BLaER1 (cell line): ENCODE results near the gene PEBP1.
A peak's percentile ranks its signal among the peaks of the same experiment; 100 is the strongest.

ENCODE experiments used
- H3K27ac ChIP-seq: shearing (Covaris generic); formaldehyde crosslinking; 2 replicates; pipeline ENCODE4 v1.8.1; 2022
- H3K27me3 ChIP-seq: shearing (Covaris generic); formaldehyde crosslinking; 2 replicates; pipeline ENCODE4 v1.8.1; 2022
- H3K36me3 ChIP-seq: shearing (Covaris generic); formaldehyde crosslinking; 2 replicates; pipeline ENCODE4 v1.8.1; 2022
- H3K4me1 ChIP-seq: shearing (Covaris generic); formaldehyde crosslinking; 2 replicates; pipeline ENCODE4 v1.8.1; 2022
- H3K4me2 ChIP-seq: shearing (Covaris generic); formaldehyde crosslinking; 2 replicates; pipeline ENCODE4 v1.8.1; 2022
- H3K4me3 ChIP-seq: shearing (Covaris generic); formaldehyde crosslinking; 2 replicates; pipeline ENCODE4 v1.8.1; 2022
- H3K9ac ChIP-seq: shearing (Covaris generic); formaldehyde crosslinking; 2 replicates; pipeline ENCODE4 v1.8.1; 2022
- H3K9me3 ChIP-seq: shearing (Covaris generic); formaldehyde crosslinking; 2 replicates; pipeline ENCODE4 v1.8.1; 2022
- H4K20me1 ChIP-seq: shearing (Covaris generic); formaldehyde crosslinking; 2 replicates; pipeline ENCODE4 v1.8.1; 2022
- Cebpa-rat ChIP-seq: shearing (Covaris generic); IDR thresholded peaks from 2 replicates; pipeline ENCODE4 v1.8.1; 2022

The PEBP1 gene

GRCh38 chr12:118103601-118104382 is 32.1 kb upstream of the PEBP1 start, which contains the start of gene VSIG10:
Gene VSIG10 (minus strand): TSS chr12:118104011. CDS start chr12:118103671, 340 bp downstream.
- TF ChIP-seq Cebpa-rat = no peak
- no peaks in the 10 kb centered on the region for H3K36me3 ChIP-seq
- peak within 1 kb of the TSS; percentile 85 for H3K4me2 ChIP-seq
- peaks cover 45% of the 10 kb centered on the region for H3K4me1 ChIP-seq
- H3K9ac ChIP-seq = peak within 1 kb of the TSS; percentile 84
- no peaks in the 10 kb centered on the region for H3K27me3 ChIP-seq
- H3K9me3 ChIP-seq = no peaks in the 10 kb centered on the region
- no peaks in the 10 kb centered on the region for H4K20me1 ChIP-seq
- peak within 1 kb of the TSS; percentile 87 for H3K27ac ChIP-seq
- H3K4me3 ChIP-seq = peak within 1 kb of the TSS; percentile 89

DNA sequence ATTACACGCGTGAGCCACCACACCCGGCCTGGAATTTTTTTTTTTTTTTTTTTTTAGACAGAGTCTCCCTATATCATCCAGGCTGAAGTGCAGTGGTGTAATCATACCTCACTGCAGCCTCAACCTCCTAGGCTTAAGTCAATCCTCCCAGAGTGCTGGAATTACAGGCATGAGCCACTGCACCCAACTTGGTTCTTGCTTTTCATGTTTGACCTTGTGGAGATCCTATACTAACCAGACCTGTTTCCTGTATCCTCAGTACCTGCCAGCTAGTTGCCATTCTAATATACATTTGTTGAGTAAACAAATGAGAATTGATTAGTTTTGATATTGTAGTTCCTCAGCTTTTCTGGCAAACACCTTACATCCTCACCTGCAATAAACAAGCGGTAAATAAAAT is 28.9 kb upstream of the PEBP1 start:
- peaks cover 39% of the 10 kb centered on the region for H3K4me1 ChIP-seq
- no peaks in the 10 kb centered on the region for H3K9me3 ChIP-seq
- H3K4me3 ChIP-seq = no peak overlapping the region
- H4K20me1 ChIP-seq = no peaks in the 10 kb centered on the region
- H3K9ac ChIP-seq = no peak overlapping the region
- H3K4me2 ChIP-seq = no peak overlapping the region
- TF ChIP-seq Cebpa-rat = no peak
- H3K27ac ChIP-seq = no peak overlapping the region
- no peaks in the 10 kb centered on the region for H3K27me3 ChIP-seq
- H3K36me3 ChIP-seq = no peaks in the 10 kb centered on the region

DNA sequence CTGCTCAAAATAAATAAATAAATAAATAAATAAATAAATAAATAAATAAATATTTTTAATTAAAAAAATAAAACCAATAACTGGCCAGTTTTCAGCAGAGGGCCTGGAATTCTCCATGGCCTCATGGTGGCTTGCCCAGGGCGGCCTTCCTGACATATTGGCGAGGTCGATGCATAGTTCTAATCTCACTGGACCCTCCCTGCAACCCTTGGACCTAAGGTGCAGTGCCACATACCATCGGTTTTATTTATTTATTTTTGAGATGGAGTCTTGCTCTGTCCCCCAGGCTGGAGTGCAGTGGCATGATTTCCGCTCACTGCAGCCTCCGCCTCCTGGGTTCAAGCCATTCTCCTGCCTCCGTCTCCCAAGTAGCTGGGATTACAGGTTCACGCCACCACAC is 28.2 kb upstream of the PEBP1 start:
- Histone ChIP-seq H3K9me3 (no peaks in the 10 kb centered on the region), H4K20me1 (no peaks in the 10 kb centered on the region), H3K4me3 (no peak overlapping the region), H3K9ac (no peak overlapping the region), H3K4me1 (peaks cover 32% of the 10 kb centered on the region), H3K27ac (no peak overlapping the region), H3K27me3 (no peaks in the 10 kb centered on the region), H3K4me2 (no peak overlapping the region), H3K36me3 (no peaks in the 10 kb centered on the region)
- TF ChIP-seq Cebpa-rat = no peak

DNA sequence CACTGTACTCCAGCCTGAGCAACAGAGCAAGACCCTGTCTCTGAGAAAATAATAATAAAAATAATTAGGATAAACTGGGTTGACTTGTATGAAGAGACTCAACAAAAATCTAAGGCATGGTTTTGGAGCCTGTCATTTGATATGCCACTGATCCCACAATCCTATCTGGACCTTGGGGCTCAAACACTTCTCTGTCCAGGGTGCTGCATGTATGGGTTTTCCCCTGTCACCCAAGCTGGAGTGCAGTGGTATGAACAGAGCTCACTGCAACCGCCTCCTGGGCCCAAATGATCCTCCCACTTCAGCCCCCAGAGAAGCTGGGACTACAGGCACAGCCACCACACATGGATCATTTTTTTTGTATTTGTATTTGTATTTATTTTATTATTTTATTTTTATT is 26.8 kb upstream of the PEBP1 start:
- H3K4me2 ChIP-seq = no peak overlapping the region
- no peak overlapping the region for H3K4me3 ChIP-seq
- no peak overlapping the region for H3K9ac ChIP-seq
- no peaks in the 10 kb centered on the region for H3K9me3 ChIP-seq
- H4K20me1 ChIP-seq = no peaks in the 10 kb centered on the region
- no peaks in the 10 kb centered on the region for H3K27me3 ChIP-seq
- peaks cover 27% of the 10 kb centered on the region for H3K4me1 ChIP-seq
- TF ChIP-seq Cebpa-rat = no peak
- H3K36me3 ChIP-seq = no peaks in the 10 kb centered on the region
- no peak overlapping the region for H3K27ac ChIP-seq

GRCh38 chr12:118119449-118119879 is 16.5 kb upstream of the PEBP1 start:
- Histone ChIP-seq H3K4me3 (no peak overlapping the region), H4K20me1 (no peaks in the 10 kb centered on the region), H3K9ac (no peak overlapping the region), H3K36me3 (no peaks in the 10 kb centered on the region), H3K27ac (no peak overlapping the region), H3K9me3 (peaks cover 7% of the 10 kb centered on the region; the same call in 1 of the 2 replicates), H3K4me2 (no peak overlapping the region), H3K27me3 (no peaks in the 10 kb centered on the region), H3K4me1 (0 out of 2 replicates have a peak, but pooled peaks cover 5% of the 10 kb centered on the region)
- TF ChIP-seq Cebpa-rat = no peak

- no peak overlapping the region for H3K4me2 ChIP-seq
- H3K9ac ChIP-seq = no peak overlapping the region
- H3K36me3 ChIP-seq = no peaks in the 10 kb centered on the region
- H3K4me1 ChIP-seq = 0 out of 2 replicates have a peak, but pooled peaks cover 5% of the 10 kb centered on the region
- no peak overlapping the region for H3K4me3 ChIP-seq
- H3K27ac ChIP-seq = no peak overlapping the region
- H3K9me3 ChIP-seq = no peaks in the 10 kb centered on the region
- H4K20me1 ChIP-seq = no peaks in the 10 kb centered on the region
- no peaks in the 10 kb centered on the region for H3K27me3 ChIP-seq
- no peak for TF ChIP-seq Cebpa-rat
These were observed 15.2 kb upstream of the PEBP1 start for GRCh38 chr12:118120579-118121363.

- no peak overlapping the region for H3K27ac ChIP-seq
- H3K9me3 ChIP-seq = no peaks in the 10 kb centered on the region
- no peaks in the 10 kb centered on the region for H4K20me1 ChIP-seq
- TF ChIP-seq Cebpa-rat = no peak
- H3K4me3 ChIP-seq = no peak overlapping the region
- H3K4me2 ChIP-seq = no peak overlapping the region
- H3K36me3 ChIP-seq = no peaks in the 10 kb centered on the region
- H3K4me1 ChIP-seq = 0 out of 2 replicates have a peak, but pooled peaks cover 5% of the 10 kb centered on the region
- H3K27me3 ChIP-seq = no peaks in the 10 kb centered on the region
- H3K9ac ChIP-seq = no peak overlapping the region
These were observed 13.7 kb upstream of the PEBP1 start for GRCh38 chr12:118122264-118122663.

- Histone ChIP-seq H4K20me1 (no peaks in the 10 kb centered on the region), H3K9me3 (peaks cover 1% of the 10 kb centered on the region), H3K36me3 (no peaks in the 10 kb centered on the region), H3K9ac (no peak overlapping the region), H3K27ac (no peak overlapping the region), H3K4me2 (no peak overlapping the region), H3K4me1 (0 out of 2 replicates have a peak, but pooled peaks cover 5% of the 10 kb centered on the region), H3K27me3 (no peaks in the 10 kb centered on the region), H3K4me3 (no peak overlapping the region)
- no peak for TF ChIP-seq Cebpa-rat
These were observed 11.5 kb upstream of the PEBP1 start for GRCh38 chr12:118124333-118124874.

GRCh38 chr12:118125743-118126118 is 10.2 kb upstream of the PEBP1 start:
- Histone ChIP-seq H3K36me3 (no peaks in the 10 kb centered on the region), H3K9ac (no peak overlapping the region), H3K27ac (no peak overlapping the region), H3K27me3 (no peaks in the 10 kb centered on the region), H3K4me2 (no peak overlapping the region), H4K20me1 (no peaks in the 10 kb centered on the region), H3K9me3 (peaks cover 5% of the 10 kb centered on the region), H3K4me3 (no peak overlapping the region), H3K4me1 (0 out of 2 replicates have a peak, but pooled peaks cover 5% of the 10 kb centered on the region)
- TF ChIP-seq Cebpa-rat = no peak
